ENCODE measurements around the gene KAT6B.

- no peak for TF ChIP-seq REST (IDR thresholded peaks at IDR 0.05; ENCODE audit: insufficient read depth in 1 of 2, low read depth in 2 of 2, low read length in 2 of 2)
- TF ChIP-seq TAF1 (IDR thresholded peaks at IDR 0.05; ENCODE audit: borderline replicate concordance, insufficient read depth, low read length) = no peak
- TF ChIP-seq POLR2AphosphoS5 (IDR thresholded peaks at IDR 0.05; ENCODE audit: low read depth, low read length) = no peak
Observed at GRCh38 chr10:74892839-74893238, 66.4 kb downstream of the KAT6B start.
